OCI-LY3 (cell line): ENCODE results near the gene ZNF649.

Experiments
- CTCF ChIP-seq: fragments of 200-600, 300-600 bp; sonication (generic); IDR thresholded peaks from 2 replicates; pipeline ENCODE4 v1.5.1; 2014; ENCODE audit warnings: antibody characterized with exemption, low read length, low read depth
- EZH2phosphoT487 ChIP-seq: fragments of 200-600 bp; shearing (Covaris generic); IDR thresholded peaks from 2 replicates; pipeline ENCODE4 v1.6.1; 2018; ENCODE audit warnings: antibody characterized with exemption, mixed run types, low read depth

- no peak for TF ChIP-seq CTCF
- TF ChIP-seq EZH2phosphoT487 = no peak
These were observed 10.6 kb upstream of the ZNF649 start for GRCh38 chr19:51915324-51915867.
